Chondrocyte (in vitro differentiated cells): ENCODE data around the gene DDX52. TPM values are rescaled to one million over a fixed set of nuclear protein-coding genes. Genes with fewer than 3 reads are reported as not detected.

Experiments
- DNase-seq: peaks from one replicate; pipeline ENCODE4 v3.0.0; 2021; ENCODE audit warnings: mixed read lengths, low spot score
- H3K27ac Mint-ChIP-seq: one replicate; pipeline ENCODE4 v1.8.0; 2021; ENCODE audit warnings: mild to moderate bottlenecking, moderate library complexity, mixed read lengths; ENCODE audit not compliant: unreplicated experiment
- H3K27me3 Mint-ChIP-seq: 2 replicates; pipeline ENCODE4 v1.8.0; 2021; ENCODE audit warnings: low read depth, mixed read lengths
- H3K36me3 Mint-ChIP-seq: 2 replicates; pipeline ENCODE4 v1.8.0; 2021; ENCODE audit warnings: low read depth, mixed read lengths
- H3K4me1 Mint-ChIP-seq: 2 replicates; pipeline ENCODE4 v1.8.0; 2021; ENCODE audit warnings: low read depth, mild to moderate bottlenecking, mixed read lengths
- H3K4me3 Mint-ChIP-seq: one replicate; pipeline ENCODE4 v1.8.0; 2021; ENCODE audit warnings: mild to moderate bottlenecking, moderate library complexity, mixed read lengths; ENCODE audit not compliant: unreplicated experiment
- H3K9me3 Mint-ChIP-seq: 2 replicates; pipeline ENCODE4 v1.8.0; 2021; ENCODE audit warnings: low read depth, mixed read lengths
- total RNA-seq: library from RNA; stranded (reverse); gene quantifications from 3 replicates; pipeline ENCODE4 v1.2.1, GENCODE V29; 2021
- TF ChIP-seq, protein P1 (sequence below): fragments of 200-600 bp; sonication (generic); IDR thresholded peaks from 2 replicates; pipeline ENCODE4 v1.5.0; 2021; ENCODE audit warnings: antibody characterized with exemption, mild to moderate bottlenecking, moderate library complexity

The DDX52 gene
- total RNA-seq, 1 donor from 2014 or later, result 43.9 TPM

DNA sequence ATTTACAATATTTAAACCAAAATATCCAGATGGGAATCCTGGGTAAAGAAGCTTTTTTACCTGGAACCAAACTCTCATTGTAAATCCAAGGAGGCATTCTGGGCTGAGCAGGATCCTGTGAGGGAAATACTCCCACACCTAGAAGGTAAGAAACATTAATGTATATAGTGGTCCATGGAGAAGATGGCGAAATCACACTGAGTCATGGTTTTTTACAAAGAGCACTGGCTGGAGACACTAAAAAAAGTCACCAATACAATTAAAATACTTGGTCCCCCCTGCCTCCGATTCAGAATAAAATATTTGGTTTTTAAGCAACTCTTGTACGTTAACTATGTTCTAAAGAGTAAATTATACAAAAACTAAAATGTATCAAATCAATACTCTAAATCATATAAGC, 67.0 kb downstream of the DDX52 start:
- no peaks in the 10 kb centered on the region for H3K4me1 Mint-ChIP-seq
- no peaks in the 10 kb centered on the region for H3K27me3 Mint-ChIP-seq
- no peak overlapping the region for H3K27ac Mint-ChIP-seq
- DNase-seq, result no peak
- peaks cover 25% of the 10 kb centered on the region for H3K36me3 Mint-ChIP-seq
- TF ChIP-seq, protein P1, sequence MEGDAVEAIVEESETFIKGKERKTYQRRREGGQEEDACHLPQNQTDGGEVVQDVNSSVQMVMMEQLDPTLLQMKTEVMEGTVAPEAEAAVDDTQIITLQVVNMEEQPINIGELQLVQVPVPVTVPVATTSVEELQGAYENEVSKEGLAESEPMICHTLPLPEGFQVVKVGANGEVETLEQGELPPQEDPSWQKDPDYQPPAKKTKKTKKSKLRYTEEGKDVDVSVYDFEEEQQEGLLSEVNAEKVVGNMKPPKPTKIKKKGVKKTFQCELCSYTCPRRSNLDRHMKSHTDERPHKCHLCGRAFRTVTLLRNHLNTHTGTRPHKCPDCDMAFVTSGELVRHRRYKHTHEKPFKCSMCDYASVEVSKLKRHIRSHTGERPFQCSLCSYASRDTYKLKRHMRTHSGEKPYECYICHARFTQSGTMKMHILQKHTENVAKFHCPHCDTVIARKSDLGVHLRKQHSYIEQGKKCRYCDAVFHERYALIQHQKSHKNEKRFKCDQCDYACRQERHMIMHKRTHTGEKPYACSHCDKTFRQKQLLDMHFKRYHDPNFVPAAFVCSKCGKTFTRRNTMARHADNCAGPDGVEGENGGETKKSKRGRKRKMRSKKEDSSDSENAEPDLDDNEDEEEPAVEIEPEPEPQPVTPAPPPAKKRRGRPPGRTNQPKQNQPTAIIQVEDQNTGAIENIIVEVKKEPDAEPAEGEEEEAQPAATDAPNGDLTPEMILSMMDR, result no peak
- H3K9me3 Mint-ChIP-seq, result peaks cover 14% of the 10 kb centered on the region
- H3K4me3 Mint-ChIP-seq, result no peak overlapping the region

DNA sequence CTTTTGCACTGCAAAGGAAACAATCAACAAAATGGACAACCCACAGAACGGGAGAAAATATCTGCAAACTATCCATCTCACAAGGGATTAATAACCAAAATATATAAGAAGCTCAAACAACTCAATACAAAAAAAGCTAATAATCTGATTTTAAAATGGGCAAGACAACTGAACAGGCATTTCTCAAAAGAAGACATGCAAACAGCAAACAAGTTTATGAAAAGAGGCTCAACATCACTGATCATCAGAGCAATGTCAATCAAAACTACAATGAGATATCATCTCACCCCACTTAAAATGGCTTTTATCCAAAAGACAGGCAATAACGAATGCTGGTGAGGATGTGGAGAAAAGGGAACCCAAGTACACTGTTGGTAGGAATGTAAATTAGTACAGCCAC, 68.8 kb downstream of the DDX52 start:
- peaks cover 26% of the 10 kb centered on the region for H3K36me3 Mint-ChIP-seq
- H3K27me3 Mint-ChIP-seq, result no peaks in the 10 kb centered on the region
- TF ChIP-seq, protein P1, result no peak
- no peak overlapping the region for H3K4me3 Mint-ChIP-seq
- DNase-seq, result no peak
- H3K9me3 Mint-ChIP-seq, result peaks cover 14% of the 10 kb centered on the region
- no peak overlapping the region for H3K27ac Mint-ChIP-seq
- no peaks in the 10 kb centered on the region for H3K4me1 Mint-ChIP-seq

DNA sequence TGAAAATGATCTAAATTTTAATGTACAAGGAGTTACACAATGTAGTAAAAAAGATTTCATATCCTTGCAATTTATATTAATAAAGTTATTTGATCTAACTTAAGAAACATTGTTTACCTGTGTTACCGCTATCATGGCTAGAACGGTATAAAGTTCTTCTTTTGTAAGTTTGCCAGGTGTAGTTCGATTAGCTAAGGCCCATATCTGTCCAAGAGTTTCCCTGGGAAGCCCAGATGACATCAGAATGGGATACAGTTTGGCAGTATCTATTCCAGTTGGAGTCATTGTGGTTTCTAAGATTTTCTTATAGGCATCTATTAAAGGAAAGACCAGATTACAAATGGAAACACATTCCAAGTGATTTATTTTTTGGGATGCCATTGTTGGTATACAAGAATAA, 71.6 kb downstream of the DDX52 start:
- TF ChIP-seq, protein P1, result no peak
- no peak for DNase-seq
- Mint-ChIP-seq H3K4me1 (peaks cover 3% of the 10 kb centered on the region), H3K27ac (no peak overlapping the region), H3K9me3 (peaks cover 14% of the 10 kb centered on the region), H3K36me3 (peaks cover 29% of the 10 kb centered on the region), H3K27me3 (no peaks in the 10 kb centered on the region), H3K4me3 (no peak overlapping the region)

DNA sequence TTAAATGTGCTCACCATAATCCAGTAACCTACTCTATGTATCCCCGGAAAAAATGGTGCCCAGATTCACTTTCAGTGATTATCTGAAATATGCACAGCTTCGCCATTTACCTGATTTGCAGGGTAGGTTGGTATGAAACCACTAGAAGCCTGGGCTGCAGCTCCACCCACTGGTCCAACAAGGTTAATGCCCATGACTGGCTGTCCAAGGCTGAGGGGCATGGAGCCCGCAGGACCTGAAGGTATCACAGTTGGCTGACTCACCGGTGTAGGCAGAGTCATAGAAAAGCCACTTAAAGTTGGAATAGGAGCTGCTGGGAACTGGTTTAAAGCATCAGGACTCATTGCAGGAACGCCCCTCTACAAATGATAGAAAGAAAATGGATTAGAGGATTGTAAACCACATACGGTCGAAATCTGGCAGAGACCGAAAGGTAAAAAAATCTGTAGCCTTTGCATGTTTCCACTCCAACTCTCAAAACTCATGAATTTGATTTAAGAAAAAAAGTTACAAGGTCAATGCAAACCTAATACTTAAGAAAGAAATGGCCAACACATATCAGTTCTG, 72.6 kb downstream of the DDX52 start:
- Mint-ChIP-seq H3K4me1 (peaks cover 3% of the 10 kb centered on the region), H3K9me3 (peaks cover 14% of the 10 kb centered on the region), H3K27ac (peak overlapping the region; percentile 32), H3K36me3 (peaks cover 31% of the 10 kb centered on the region), H3K4me3 (no peak overlapping the region), H3K27me3 (no peaks in the 10 kb centered on the region)
- TF ChIP-seq, protein P1, result peak; percentile 78
- no peak for DNase-seq

DNA sequence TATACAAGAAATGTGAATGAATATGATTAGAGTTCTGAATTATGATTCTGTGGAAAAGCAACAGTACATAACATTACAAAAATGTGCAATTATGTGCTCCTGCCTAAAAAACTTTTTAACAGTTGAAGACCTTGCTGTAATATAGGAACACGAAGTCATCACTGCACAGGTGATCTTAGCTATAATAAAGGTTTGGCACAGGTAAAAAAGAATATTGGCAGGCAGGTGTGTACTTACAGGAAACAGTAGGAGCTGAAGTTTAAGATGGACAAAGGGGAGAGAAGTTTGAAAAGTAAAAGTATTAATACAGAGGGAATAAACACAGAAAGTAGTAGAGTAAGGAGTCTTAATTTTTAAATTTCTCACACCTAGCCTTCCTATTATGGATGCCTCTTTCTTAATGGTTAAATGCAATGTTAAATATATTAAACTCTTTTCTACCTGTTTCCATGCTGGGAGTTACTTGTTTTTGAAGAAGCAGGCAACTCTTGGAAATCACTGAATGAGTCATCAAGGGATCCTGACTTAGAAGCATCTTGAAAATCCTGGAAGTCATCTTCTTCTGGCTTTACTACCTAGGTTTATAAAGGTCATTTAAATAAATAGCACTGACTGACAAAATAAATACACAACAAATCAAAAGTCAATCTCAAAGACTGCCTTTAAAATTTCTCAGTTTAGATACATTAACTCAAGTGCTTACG, 74.7 kb downstream of the DDX52 start:
- H3K27ac Mint-ChIP-seq, result peak overlapping the region; percentile 60
- H3K4me3 Mint-ChIP-seq, result no peak overlapping the region
- DNase-seq, result no peak
- peaks cover 22% of the 10 kb centered on the region for H3K36me3 Mint-ChIP-seq
- peaks cover 3% of the 10 kb centered on the region for H3K4me1 Mint-ChIP-seq
- no peaks in the 10 kb centered on the region for H3K27me3 Mint-ChIP-seq
- H3K9me3 Mint-ChIP-seq, result no peaks in the 10 kb centered on the region
- TF ChIP-seq, protein P1, result no peak
